HCT116 (cell line): ENCODE data around the gene VPS33A. TPM values are rescaled to one million over a fixed set of nuclear protein-coding genes. Genes with fewer than 3 reads are reported as not detected.

Experiments used
- ATAC-seq: fragments of 200-7000 bp; cut with Tn5 transposase; 2 replicates; pipeline ENCODE4 v1.9.1; 2020; ENCODE audit warnings: mild to moderate bottlenecking, moderate library complexity
- BruUV-seq: library from RNA; stranded (reverse); fragments of 400-500 nt; replicated peaks from 2 replicates; lab custom pipeline; 2021; lab: Mats Ljungman, UMichigan
- CTCF ChIA-PET: fragments of 300-600 bp; sonication (Branson Sonifier 250); formaldehyde crosslinking; loops from one replicate; lab custom pipeline; 2021; ENCODE audit warnings: antibody characterized with exemption; lab: Charles Lee
- POLR2A ChIA-PET: fragments of 300-600, 350-600 bp; sonication (Branson Sonifier 250); formaldehyde crosslinking; loops from one replicate; lab custom pipeline; 2021; ENCODE audit warnings: antibody characterized with exemption; lab: Charles Lee
- RAD21 ChIA-PET, 2 experiments: fragments of 300-600 bp; sonication (Branson Sonifier 250); formaldehyde crosslinking; loops; one replicate each; lab custom pipeline; 2023; ENCODE audit warnings: low total read pairs in 2 of 2; ENCODE audit not compliant: uncharacterized antibody in 2 of 2, unreplicated experiment in 2 of 2, low non-redundant PET in 1 of 2; lab: Charles Lee
- DNase-seq: peaks from one replicate; pipeline ENCODE4 v3.0.0-alpha.2; 2010; ENCODE audit warnings: low read depth, low spot score
- H2AFZ ChIP-seq: fragments of 200-600 bp; shearing (Covaris generic), sonication (generic); 2 replicates; pipeline ENCODE4 v1.6.1; 2017; ENCODE audit warnings: low read depth, mixed run types, mixed read lengths, antibody characterized with exemption, low read length; ENCODE audit not compliant: poor library complexity, severe bottlenecking
- H3K27ac ChIP-seq: 2 replicates; pipeline ENCODE4 v1.5.1; 2012; ENCODE audit warnings: low read depth, low read length
- H3K27me3 ChIP-seq: fragments of 200-600 bp; sonication (generic); 2 replicates; pipeline ENCODE4 v1.6.1; 2016; ENCODE audit warnings: mixed run types, low read length, mixed read lengths; ENCODE audit not compliant: insufficient read depth
- H3K36me3 ChIP-seq, 2 experiments: fragments of 200-500 bp in 1 of 2; fragments of 200-600 bp in 1 of 2; sonication (Bioruptor generic) in 1 of 2; sonication (generic) in 1 of 2; 2 replicates each; pipeline versions ENCODE4 v1.5.1 to v1.6.1; 2014 to 2016; ENCODE audit warnings: low read length in 2 of 2, inconsistent platforms in 1 of 2, mixed read lengths in 1 of 2, mixed run types in 1 of 2; ENCODE audit not compliant: insufficient read depth in 2 of 2, control insufficient read depth in 1 of 2
- H3K4me1 ChIP-seq, 2 experiments: fragments of 200-600 bp in 1 of 2; sonication (generic) in 1 of 2; 2 replicates each; pipeline versions ENCODE4 v1.5.1 to v1.6.1; 2012 to 2017; ENCODE audit warnings: low read length in 2 of 2, inconsistent platforms in 1 of 2, mild to moderate bottlenecking in 1 of 2, mixed read lengths in 1 of 2, mixed run types in 1 of 2, moderate library complexity in 1 of 2; ENCODE audit not compliant: insufficient read depth in 2 of 2, control insufficient read depth in 1 of 2
- H3K4me2 ChIP-seq: fragments of 200-600 bp; sonication (generic); 2 replicates; pipeline ENCODE4 v1.6.1; 2017; ENCODE audit warnings: mixed run types, low read length, mixed read lengths
- H3K4me3 ChIP-seq, 2 experiments: fragments of 200-600 bp in 1 of 2; sonication (generic) in 1 of 2; replicated peaks in 1 of 2; 2 replicates each; pipeline ENCODE4 v1.5.1; 2011 to 2016; ENCODE audit warnings: low read length in 2 of 2, control low read depth in 1 of 2, low read depth in 1 of 2, mild to moderate bottlenecking in 1 of 2, mixed read lengths in 1 of 2, mixed run types in 1 of 2
- H3K79me2 ChIP-seq: fragments of 200-600 bp; sonication (generic); 2 replicates; pipeline ENCODE4 v1.6.1; 2017; ENCODE audit warnings: mild to moderate bottlenecking, mixed run types, low read length, moderate library complexity, mixed read lengths; ENCODE audit not compliant: insufficient read depth
- H3K9ac ChIP-seq: fragments of 200-600 bp; sonication (generic); 2 replicates; pipeline ENCODE4 v1.6.1; 2016; ENCODE audit warnings: low read length, mixed read lengths
- H3K9me2 ChIP-seq: fragments of 200-600 bp; sonication (generic), shearing (Covaris generic); 2 replicates; pipeline ENCODE4 v1.6.1; 2017; ENCODE audit warnings: mixed run types, mild to moderate bottlenecking, moderate library complexity; ENCODE audit not compliant: insufficient read depth
- H3K9me3 ChIP-seq, 2 experiments: fragments of 200-500 bp in 1 of 2; fragments of 200-600 bp in 1 of 2; sonication (Bioruptor generic) in 1 of 2; sonication (generic) in 1 of 2; 2 replicates each; pipeline ENCODE4 v1.6.1; 2014 to 2017; ENCODE audit warnings: low read length in 2 of 2, mixed read lengths in 2 of 2, inconsistent platforms in 1 of 2, low read depth in 1 of 2, mild to moderate bottlenecking in 1 of 2, mixed run types in 1 of 2, moderate library complexity in 1 of 2; ENCODE audit not compliant: control insufficient read depth in 1 of 2, insufficient read depth in 1 of 2
- H4K20me1 ChIP-seq: fragments of 200-600 bp; sonication (generic), shearing (Covaris generic); 2 replicates; pipeline ENCODE4 v1.6.1; 2017; ENCODE audit warnings: mixed run types, mild to moderate bottlenecking, moderate library complexity; ENCODE audit not compliant: insufficient read depth
- CEBPB ChIP-seq: IDR thresholded peaks from 2 replicates; pipeline ENCODE4 v1.6.1; 2012; ENCODE audit warnings: low read depth
- POLR2A ChIP-seq: IDR thresholded peaks from 2 replicates; pipeline ENCODE4 v1.7.0; 2011; ENCODE audit warnings: borderline replicate concordance; ENCODE audit not compliant: insufficient read depth, insufficient read length; ENCODE audit errors: extremely low read depth
- POLR2AphosphoS5 ChIP-seq: IDR thresholded peaks from 2 replicates; pipeline ENCODE4 v1.6.1; 2011; ENCODE audit warnings: mild to moderate bottlenecking, low read depth, low read length, moderate library complexity
- YY1 ChIP-seq: IDR thresholded peaks from 2 replicates; pipeline ENCODE4 v1.6.1; 2011; ENCODE audit warnings: low read length, low read depth, moderate library complexity, mild to moderate bottlenecking; ENCODE audit not compliant: insufficient replicate concordance; ENCODE audit errors: extremely low read depth
- ZNF274 ChIP-seq: fragments of 200-500 bp; sonication (Bioruptor generic); IDR thresholded peaks from 2 replicates; pipeline ENCODE4 v1.6.1; 2014; ENCODE audit warnings: mild to moderate bottlenecking, low read depth, low read length, inconsistent platforms
- intact Hi-C: fragments of 100-400 bp; cut with micrococcal nuclease; formaldehyde crosslinking; loops from 2 replicates; pipeline ENCODE4 v1.10.0; 2022
- total RNA-seq: library from RNA; stranded (reverse); gene quantifications from one replicate; pipeline ENCODE4 v1.2.1, GENCODE V29; 2021; ENCODE audit not compliant: unreplicated experiment
- TF ChIP-seq, protein P1 (sequence below), 3 experiments: fragments of 200-600 bp in 1 of 3; sonication (generic) in 1 of 3; IDR thresholded peaks in 2 of 3; conservative IDR thresholded peaks in 1 of 3; 2 replicates each; pipeline ENCODE4 v1.5.1; 2012 to 2017; ENCODE audit warnings: low read depth in 2 of 3, low read length in 2 of 3, antibody characterized with exemption in 1 of 3, borderline replicate concordance in 1 of 3, control low read depth in 1 of 3, mild to moderate bottlenecking in 1 of 3, mixed read lengths in 1 of 3, mixed run types in 1 of 3, moderate library complexity in 1 of 3; ENCODE audit not compliant: insufficient read depth in 1 of 3
- TF ChIP-seq, protein P2 (sequence below): IDR thresholded peaks from 2 replicates; pipeline ENCODE4 v1.6.1; 2011; ENCODE audit warnings: mild to moderate bottlenecking, low read length, moderate library complexity; ENCODE audit not compliant: insufficient replicate concordance; ENCODE audit errors: extremely low read depth
- TF ChIP-seq, protein P3 (sequence below): IDR thresholded peaks from 2 replicates; pipeline ENCODE4 v1.6.1; 2012; ENCODE audit warnings: low read depth

VPS33A gene
- total RNA-seq, 1 experiment from 2014 or later: 19.4 TPM

DNA sequence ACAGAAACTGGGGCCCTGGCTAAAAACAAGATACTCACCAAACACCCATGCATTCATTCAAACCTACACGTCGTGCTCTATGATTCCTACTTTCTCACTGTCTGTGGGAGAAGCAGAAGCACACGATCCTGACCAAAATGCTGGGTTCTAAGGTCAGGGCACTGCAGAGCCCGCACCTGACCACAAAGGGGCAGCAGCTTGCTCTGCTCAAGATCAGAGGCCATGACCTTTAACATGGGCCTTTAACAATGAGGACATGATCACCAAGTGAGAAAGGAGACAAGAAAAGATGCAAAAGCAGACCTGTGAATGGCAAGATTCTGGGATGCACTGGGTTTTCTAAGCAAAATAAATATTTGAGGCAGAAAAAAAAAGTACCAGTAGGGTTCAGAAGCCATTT, 40.1 kb upstream of the VPS33A start:
- Histone ChIP-seq H3K4me2 (no peak overlapping the region), H3K27ac (no peak overlapping the region), H4K20me1 (no peaks in the 10 kb centered on the region), H3K79me2 (no peaks in the 10 kb centered on the region), H3K4me3 (no peak overlapping the region), H3K4me1 (no peaks in the 10 kb centered on the region), H3K9me3 (no peaks in the 10 kb centered on the region), H3K36me3 (peaks cover 0 to 3% of the 10 kb centered on the region in 2 experiments; a peak in 1 of 4 replicates), H3K27me3 (no peaks in the 10 kb centered on the region), H3K9ac (no peak overlapping the region), H3K9me2 (no peaks in the 10 kb centered on the region), H2AFZ (no peak overlapping the region)
- POLR2A ChIA-PET: no interaction called here
- CTCF ChIA-PET: no interaction called here
- intact Hi-C loops: no loop called here
- ATAC-seq: peak; percentile 47; the same call in 1 of the 2 replicates
- BruUV-seq: no TSS peak
- RAD21 ChIA-PET: no interaction called here
- TF ChIP-seq YY1: no peak
- TF ChIP-seq, protein P1, sequence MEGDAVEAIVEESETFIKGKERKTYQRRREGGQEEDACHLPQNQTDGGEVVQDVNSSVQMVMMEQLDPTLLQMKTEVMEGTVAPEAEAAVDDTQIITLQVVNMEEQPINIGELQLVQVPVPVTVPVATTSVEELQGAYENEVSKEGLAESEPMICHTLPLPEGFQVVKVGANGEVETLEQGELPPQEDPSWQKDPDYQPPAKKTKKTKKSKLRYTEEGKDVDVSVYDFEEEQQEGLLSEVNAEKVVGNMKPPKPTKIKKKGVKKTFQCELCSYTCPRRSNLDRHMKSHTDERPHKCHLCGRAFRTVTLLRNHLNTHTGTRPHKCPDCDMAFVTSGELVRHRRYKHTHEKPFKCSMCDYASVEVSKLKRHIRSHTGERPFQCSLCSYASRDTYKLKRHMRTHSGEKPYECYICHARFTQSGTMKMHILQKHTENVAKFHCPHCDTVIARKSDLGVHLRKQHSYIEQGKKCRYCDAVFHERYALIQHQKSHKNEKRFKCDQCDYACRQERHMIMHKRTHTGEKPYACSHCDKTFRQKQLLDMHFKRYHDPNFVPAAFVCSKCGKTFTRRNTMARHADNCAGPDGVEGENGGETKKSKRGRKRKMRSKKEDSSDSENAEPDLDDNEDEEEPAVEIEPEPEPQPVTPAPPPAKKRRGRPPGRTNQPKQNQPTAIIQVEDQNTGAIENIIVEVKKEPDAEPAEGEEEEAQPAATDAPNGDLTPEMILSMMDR (IDR thresholded peaks at IDR 0.05 in 2 of 3, conservative IDR thresholded peaks at IDR 0.05 in 1 of 3; ENCODE audit: borderline replicate concordance in 1 of 3, insufficient read depth in 1 of 3, low read depth in 2 of 3, low read length in 2 of 3): peak; percentile 9 to 32 (median 10); a peak in 1 of 6 replicates
- DNase-seq: no peak

DNA sequence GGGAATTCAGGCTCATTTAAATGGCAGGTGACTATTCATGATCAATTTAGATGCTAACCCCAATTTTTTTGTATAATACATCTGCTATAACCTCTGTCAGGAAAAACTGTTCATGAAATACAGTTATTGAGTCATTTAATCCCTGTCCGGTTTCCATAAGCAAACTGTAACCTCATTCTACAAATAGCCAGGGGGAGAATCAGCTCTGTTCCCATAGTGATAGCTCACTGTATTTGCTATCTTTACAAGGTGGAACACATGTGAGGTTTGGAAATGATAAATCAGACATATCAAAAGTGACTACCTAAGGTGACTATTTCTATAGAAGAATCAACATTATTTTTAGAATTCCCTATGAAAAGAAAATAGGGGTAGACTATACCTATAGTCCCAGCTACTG, 38.6 kb upstream of the VPS33A start:
- no peak overlapping the region for H3K9ac ChIP-seq
- ATAC-seq: no peak
- ChIA-PET CTCF (no interaction called here), POLR2A (no interaction called here), RAD21 (no interaction called here)
- no peaks in the 10 kb centered on the region for H3K79me2 ChIP-seq
- no peak overlapping the region for H3K27ac ChIP-seq
- no peaks in the 10 kb centered on the region for H3K9me2 ChIP-seq
- H4K20me1 ChIP-seq: no peaks in the 10 kb centered on the region
- H3K36me3 ChIP-seq: peaks cover 0 to 5% of the 10 kb centered on the region in 2 experiments; a peak in 1 of 4 replicates
- no peaks in the 10 kb centered on the region for H3K27me3 ChIP-seq
- no peak overlapping the region for H3K4me2 ChIP-seq
- intact Hi-C loops: no loop called here
- DNase-seq: no peak
- H3K4me3 ChIP-seq: no peak overlapping the region
- no peaks in the 10 kb centered on the region for H3K9me3 ChIP-seq
- no peaks in the 10 kb centered on the region for H3K4me1 ChIP-seq
- H2AFZ ChIP-seq: no peak overlapping the region
- BruUV-seq: no TSS peak
- TF ChIP-seq POLR2A (no peak), POLR2AphosphoS5 (no peak), ZNF274 (no peak), CEBPB (no peak)
- TF ChIP-seq, protein P2, sequence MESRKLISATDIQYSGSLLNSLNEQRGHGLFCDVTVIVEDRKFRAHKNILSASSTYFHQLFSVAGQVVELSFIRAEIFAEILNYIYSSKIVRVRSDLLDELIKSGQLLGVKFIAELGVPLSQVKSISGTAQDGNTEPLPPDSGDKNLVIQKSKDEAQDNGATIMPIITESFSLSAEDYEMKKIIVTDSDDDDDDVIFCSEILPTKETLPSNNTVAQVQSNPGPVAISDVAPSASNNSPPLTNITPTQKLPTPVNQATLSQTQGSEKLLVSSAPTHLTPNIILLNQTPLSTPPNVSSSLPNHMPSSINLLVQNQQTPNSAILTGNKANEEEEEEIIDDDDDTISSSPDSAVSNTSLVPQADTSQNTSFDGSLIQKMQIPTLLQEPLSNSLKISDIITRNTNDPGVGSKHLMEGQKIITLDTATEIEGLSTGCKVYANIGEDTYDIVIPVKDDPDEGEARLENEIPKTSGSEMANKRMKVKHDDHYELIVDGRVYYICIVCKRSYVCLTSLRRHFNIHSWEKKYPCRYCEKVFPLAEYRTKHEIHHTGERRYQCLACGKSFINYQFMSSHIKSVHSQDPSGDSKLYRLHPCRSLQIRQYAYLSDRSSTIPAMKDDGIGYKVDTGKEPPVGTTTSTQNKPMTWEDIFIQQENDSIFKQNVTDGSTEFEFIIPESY: no peak
- TF ChIP-seq, protein P3, sequence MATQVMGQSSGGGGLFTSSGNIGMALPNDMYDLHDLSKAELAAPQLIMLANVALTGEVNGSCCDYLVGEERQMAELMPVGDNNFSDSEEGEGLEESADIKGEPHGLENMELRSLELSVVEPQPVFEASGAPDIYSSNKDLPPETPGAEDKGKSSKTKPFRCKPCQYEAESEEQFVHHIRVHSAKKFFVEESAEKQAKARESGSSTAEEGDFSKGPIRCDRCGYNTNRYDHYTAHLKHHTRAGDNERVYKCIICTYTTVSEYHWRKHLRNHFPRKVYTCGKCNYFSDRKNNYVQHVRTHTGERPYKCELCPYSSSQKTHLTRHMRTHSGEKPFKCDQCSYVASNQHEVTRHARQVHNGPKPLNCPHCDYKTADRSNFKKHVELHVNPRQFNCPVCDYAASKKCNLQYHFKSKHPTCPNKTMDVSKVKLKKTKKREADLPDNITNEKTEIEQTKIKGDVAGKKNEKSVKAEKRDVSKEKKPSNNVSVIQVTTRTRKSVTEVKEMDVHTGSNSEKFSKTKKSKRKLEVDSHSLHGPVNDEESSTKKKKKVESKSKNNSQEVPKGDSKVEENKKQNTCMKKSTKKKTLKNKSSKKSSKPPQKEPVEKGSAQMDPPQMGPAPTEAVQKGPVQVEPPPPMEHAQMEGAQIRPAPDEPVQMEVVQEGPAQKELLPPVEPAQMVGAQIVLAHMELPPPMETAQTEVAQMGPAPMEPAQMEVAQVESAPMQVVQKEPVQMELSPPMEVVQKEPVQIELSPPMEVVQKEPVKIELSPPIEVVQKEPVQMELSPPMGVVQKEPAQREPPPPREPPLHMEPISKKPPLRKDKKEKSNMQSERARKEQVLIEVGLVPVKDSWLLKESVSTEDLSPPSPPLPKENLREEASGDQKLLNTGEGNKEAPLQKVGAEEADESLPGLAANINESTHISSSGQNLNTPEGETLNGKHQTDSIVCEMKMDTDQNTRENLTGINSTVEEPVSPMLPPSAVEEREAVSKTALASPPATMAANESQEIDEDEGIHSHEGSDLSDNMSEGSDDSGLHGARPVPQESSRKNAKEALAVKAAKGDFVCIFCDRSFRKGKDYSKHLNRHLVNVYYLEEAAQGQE: no peak
